SK-N-SH treated with all-trans-retinoic acid at 6 μM for 48 hours (cell line): ENCODE results near the gene PALB2.

Experiments
- ATAC-seq: fragments of 200-7000 bp; cut with Tn5 transposase; 3 replicates; pipeline ENCODE4 v1.9.1; 2020; ENCODE audit warnings: mild to moderate bottlenecking, moderate library complexity
- ARNTL ChIP-seq: fragments of 450-650 bp; formaldehyde crosslinking; IDR thresholded peaks from 2 replicates; pipeline ENCODE4 v1.5.0; 2020; ENCODE audit warnings: low read depth, mild to moderate bottlenecking, moderate library complexity, borderline replicate concordance
- BACH2 ChIP-seq: fragments of 250-450 bp; sonication (Bioruptor Pico); IDR thresholded peaks from 2 replicates; pipeline ENCODE4 v1.9.0; 2021; ENCODE audit warnings: mild to moderate bottlenecking, borderline replicate concordance
- CREB5 ChIP-seq: fragments of 250-450 bp; sonication (Bioruptor Pico); IDR thresholded peaks from 2 replicates; pipeline ENCODE4 v1.5.1; 2020; ENCODE audit warnings: low read depth, mild to moderate bottlenecking, moderate library complexity
- CSDC2 ChIP-seq: fragments of 250-450 bp; sonication (Bioruptor Pico); IDR thresholded peaks from 2 replicates; pipeline ENCODE4 v1.5.0; 2020; ENCODE audit warnings: mild to moderate bottlenecking, moderate library complexity
- ESRRG ChIP-seq: fragments of 250-450 bp; sonication (Bioruptor Pico); IDR thresholded peaks from 2 replicates; pipeline ENCODE4 v1.6.1; 2021; ENCODE audit warnings: mild to moderate bottlenecking
- GLIS3 ChIP-seq: fragments of 250-450 bp; sonication (Bioruptor Pico); IDR thresholded peaks from 2 replicates; pipeline ENCODE4 v1.5.0; 2020; ENCODE audit warnings: mild to moderate bottlenecking, moderate library complexity
- ISL1 ChIP-seq: fragments of 250-450 bp; sonication (Bioruptor Pico); IDR thresholded peaks from 2 replicates; pipeline ENCODE4 v2.1.2; 2022; ENCODE audit warnings: mild to moderate bottlenecking, moderate library complexity
- OSR1 ChIP-seq: fragments of 250-450 bp; sonication (Bioruptor Pico); IDR thresholded peaks from 2 replicates; pipeline ENCODE4 v1.8.0; 2022; ENCODE audit warnings: moderate library complexity, mild to moderate bottlenecking, inconsistent platforms
- PATZ1 ChIP-seq: fragments of 250-450 bp; sonication (Bioruptor Pico); IDR thresholded peaks from 2 replicates; pipeline ENCODE4 v1.8.0; 2020; ENCODE audit warnings: mild to moderate bottlenecking, moderate library complexity, borderline replicate concordance
- POU6F1 ChIP-seq: fragments of 250-450 bp; sonication (Bioruptor Pico); IDR thresholded peaks from 2 replicates; pipeline ENCODE4 v1.8.0; 2021; ENCODE audit warnings: low read depth, mild to moderate bottlenecking, moderate library complexity, borderline replicate concordance
- PPARA ChIP-seq: fragments of 250-450 bp; sonication (Bioruptor Pico); IDR thresholded peaks from 2 replicates; pipeline ENCODE4 v1.5.0; 2020; ENCODE audit warnings: mild to moderate bottlenecking, borderline replicate concordance
- RARB ChIP-seq: fragments of 250-450 bp; sonication (Bioruptor Pico); IDR thresholded peaks from 2 replicates; pipeline ENCODE4 v1.8.0; 2021; ENCODE audit warnings: mild to moderate bottlenecking, moderate library complexity
- SNAI2 ChIP-seq: fragments of 250-450 bp; sonication (Bioruptor Pico); IDR thresholded peaks from 2 replicates; pipeline ENCODE4 v1.5.0; 2020; ENCODE audit warnings: mild to moderate bottlenecking, moderate library complexity
- TCF4 ChIP-seq: fragments of 250-450 bp; sonication (Bioruptor Pico); IDR thresholded peaks from 2 replicates; pipeline ENCODE4 v1.8.0; 2021; ENCODE audit warnings: mild to moderate bottlenecking, moderate library complexity, borderline replicate concordance
- TOX ChIP-seq: fragments of 250-450 bp; sonication (Bioruptor Pico); IDR thresholded peaks from 2 replicates; pipeline ENCODE4 v1.8.0; 2021; ENCODE audit warnings: mild to moderate bottlenecking, moderate library complexity, borderline replicate concordance
- TSHZ2 ChIP-seq: fragments of 250-450 bp; sonication (Bioruptor Pico); IDR thresholded peaks from 2 replicates; pipeline ENCODE4 v1.5.0; 2020; ENCODE audit warnings: mild to moderate bottlenecking, moderate library complexity
- ZC3H10 ChIP-seq: fragments of 250-450 bp; sonication (Bioruptor Pico); IDR thresholded peaks from 2 replicates; pipeline ENCODE4 v1.5.1; 2021; ENCODE audit warnings: mild to moderate bottlenecking, moderate library complexity
- ZFP3 ChIP-seq: fragments of 250-450 bp; sonication (Bioruptor Pico); IDR thresholded peaks from 2 replicates; pipeline ENCODE4 v1.5.0; 2020; ENCODE audit warnings: mild to moderate bottlenecking, moderate library complexity
- ZFP30 ChIP-seq: fragments of 450-650 bp; formaldehyde crosslinking; IDR thresholded peaks from 2 replicates; pipeline ENCODE4 v1.5.0; 2022; ENCODE audit warnings: mild to moderate bottlenecking, moderate library complexity
- ZNF565 ChIP-seq: fragments of 450-650 bp; formaldehyde crosslinking; conservative IDR thresholded peaks from 2 replicates; pipeline ENCODE4 v1.5.0; 2020; ENCODE audit warnings: low read depth, mild to moderate bottlenecking, moderate library complexity
- ZNF70 ChIP-seq: fragments of 450-650 bp; formaldehyde crosslinking; IDR thresholded peaks from 2 replicates; pipeline ENCODE4 v1.5.0; 2020; ENCODE audit warnings: mild to moderate bottlenecking, moderate library complexity
- ZNF8 ChIP-seq: fragments of 450-650 bp; formaldehyde crosslinking; IDR thresholded peaks from 2 replicates; pipeline ENCODE4 v1.5.0; 2020; ENCODE audit warnings: mild to moderate bottlenecking, moderate library complexity
- TF ChIP-seq, protein P1 (sequence below): fragments of 250-450 bp; sonication (Bioruptor Pico); IDR thresholded peaks from 2 replicates; pipeline ENCODE4 v1.5.1; 2021; ENCODE audit warnings: mild to moderate bottlenecking, moderate library complexity

Gene PALB2

DNA sequence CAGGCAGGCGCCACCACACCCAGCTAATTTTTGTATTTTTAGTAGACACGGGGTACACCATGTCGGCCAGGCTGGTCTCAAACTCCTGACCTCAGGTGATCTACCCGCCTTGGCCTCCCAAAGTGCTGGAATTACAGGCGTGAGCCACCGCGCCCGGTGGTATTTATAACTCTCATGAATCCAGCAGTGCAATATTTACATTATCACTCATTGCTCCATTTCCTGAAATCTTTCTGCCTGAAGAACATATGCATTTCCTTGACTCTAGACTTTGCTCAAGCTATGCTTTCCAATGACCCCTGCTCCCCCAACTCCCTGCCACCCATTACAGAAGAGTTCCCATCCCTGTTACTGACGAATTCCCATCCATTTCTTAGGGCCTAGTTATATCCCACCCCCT, 25.3 kb downstream of the PALB2 start:
- no peak for ATAC-seq
- TF ChIP-seq CREB5 (CRISPR knock-in tag) (no peak), ZFP3 (no peak), GLIS3 (CRISPR knock-in tag) (no peak), TSHZ2 (no peak), TCF4 (CRISPR knock-in tag) (no peak), CSDC2 (CRISPR knock-in tag) (no peak), ZC3H10 (no peak), TOX (CRISPR knock-in tag) (no peak), OSR1 (CRISPR knock-in tag) (no peak), ZFP30 (CRISPR knock-in tag) (no peak), ARNTL (CRISPR knock-in tag) (no peak), BACH2 (CRISPR knock-in tag) (no peak), ZNF565 (CRISPR knock-in tag) (no peak), PATZ1 (CRISPR knock-in tag) (no peak), ZNF8 (CRISPR knock-in tag) (no peak), PPARA (CRISPR knock-in tag) (no peak), ZNF70 (CRISPR knock-in tag) (no peak)
- TF ChIP-seq, protein P1, sequence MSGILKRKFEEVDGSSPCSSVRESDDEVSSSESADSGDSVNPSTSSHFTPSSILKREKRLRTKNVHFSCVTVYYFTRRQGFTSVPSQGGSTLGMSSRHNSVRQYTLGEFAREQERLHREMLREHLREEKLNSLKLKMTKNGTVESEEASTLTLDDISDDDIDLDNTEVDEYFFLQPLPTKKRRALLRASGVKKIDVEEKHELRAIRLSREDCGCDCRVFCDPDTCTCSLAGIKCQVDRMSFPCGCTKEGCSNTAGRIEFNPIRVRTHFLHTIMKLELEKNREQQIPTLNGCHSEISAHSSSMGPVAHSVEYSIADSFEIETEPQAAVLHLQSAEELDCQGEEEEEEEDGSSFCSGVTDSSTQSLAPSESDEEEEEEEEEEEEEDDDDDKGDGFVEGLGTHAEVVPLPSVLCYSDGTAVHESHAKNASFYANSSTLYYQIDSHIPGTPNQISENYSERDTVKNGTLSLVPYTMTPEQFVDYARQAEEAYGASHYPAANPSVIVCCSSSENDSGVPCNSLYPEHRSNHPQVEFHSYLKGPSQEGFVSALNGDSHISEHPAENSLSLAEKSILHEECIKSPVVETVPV (CRISPR knock-in tag): no peak

DNA sequence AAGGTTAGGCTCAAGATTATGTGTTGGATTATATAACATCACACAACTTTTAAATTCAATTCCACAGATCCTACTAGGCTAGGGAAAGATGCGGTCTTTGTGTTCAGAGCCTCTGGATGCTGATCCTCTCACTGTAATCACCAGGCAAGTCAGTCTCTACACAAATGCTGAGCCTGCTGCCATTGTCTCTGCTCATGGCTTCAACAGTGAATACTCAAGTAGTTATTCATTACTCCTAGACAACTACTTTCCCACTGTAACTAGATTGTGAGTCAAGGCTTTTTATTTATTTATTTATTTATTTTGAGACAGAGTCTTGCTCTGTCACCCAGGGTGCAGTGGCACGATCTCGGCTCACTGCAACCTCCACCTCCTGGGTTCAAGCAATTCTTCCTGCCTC, 29.2 kb downstream of the PALB2 start:
- ATAC-seq: no peak
- TF ChIP-seq TSHZ2: no peak
- no peak for TF ChIP-seq BACH2 (CRISPR knock-in tag)
- no peak for TF ChIP-seq TOX (CRISPR knock-in tag)
- TF ChIP-seq RARB (CRISPR knock-in tag): no peak
- TF ChIP-seq, protein P1 (CRISPR knock-in tag): no peak
- TF ChIP-seq ESRRG (CRISPR knock-in tag): no peak
- TF ChIP-seq PATZ1 (CRISPR knock-in tag): no peak
- TF ChIP-seq ZFP30 (CRISPR knock-in tag): no peak
- no peak for TF ChIP-seq CSDC2 (CRISPR knock-in tag)
- no peak for TF ChIP-seq ZFP3
- TF ChIP-seq ISL1 (CRISPR knock-in tag): no peak
- TF ChIP-seq GLIS3 (CRISPR knock-in tag): no peak
- TF ChIP-seq POU6F1: no peak
- TF ChIP-seq SNAI2 (CRISPR knock-in tag): no peak
- TF ChIP-seq CREB5 (CRISPR knock-in tag): no peak
